Measurements from ENCODE around the gene TM4SF20. TPM values are rescaled to one million over a fixed set of nuclear protein-coding genes. Genes with fewer than 3 reads are reported as not detected.
"Not testable (repeated sequence)": the region's sequence is repeated elsewhere in the genome, so short reads cannot be mapped to it uniquely, and the experiment has no call there.

The TM4SF20 gene
- total and polyA plus RNA-seq, 4 donors: not detected

DNA sequence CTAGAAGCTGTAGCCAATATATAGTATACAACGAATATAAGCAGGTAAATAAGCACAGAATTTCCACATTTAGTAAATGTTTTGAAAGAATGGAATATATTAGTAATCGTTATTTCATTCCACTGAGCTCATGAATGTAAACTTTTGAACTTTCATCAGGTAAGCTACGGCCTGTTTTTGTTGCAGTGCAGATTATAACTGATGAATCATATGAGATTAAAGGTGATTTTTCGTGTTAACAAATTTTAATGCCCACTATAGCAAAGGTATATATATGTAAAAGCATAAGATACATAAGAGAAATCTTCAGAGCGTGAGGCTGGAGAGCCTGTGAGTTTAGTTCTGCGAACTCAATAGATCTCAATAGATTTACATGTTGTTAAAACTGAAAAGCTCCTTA, 7.5 kb upstream of the TM4SF20 start:
- TF ChIP-seq YY1 (IDR thresholded peaks at IDR 0.05) (no peak), JUND (IDR thresholded peaks at IDR 0.05) (no peak), EGR1 (IDR thresholded peaks at IDR 0.05; ENCODE audit: low read depth in 2 of 2) (no peak), RAD21 (IDR thresholded peaks at IDR 0.05) (no peak), GABPA (IDR thresholded peaks at IDR 0.05 in 1 of 2, conservative IDR thresholded peaks at IDR 0.05 in 1 of 2) (no peak), RXRA (IDR thresholded peaks at IDR 0.05) (no peak), SP1 (IDR thresholded peaks at IDR 0.05) (no peak)
- TF ChIP-seq, protein P1, sequence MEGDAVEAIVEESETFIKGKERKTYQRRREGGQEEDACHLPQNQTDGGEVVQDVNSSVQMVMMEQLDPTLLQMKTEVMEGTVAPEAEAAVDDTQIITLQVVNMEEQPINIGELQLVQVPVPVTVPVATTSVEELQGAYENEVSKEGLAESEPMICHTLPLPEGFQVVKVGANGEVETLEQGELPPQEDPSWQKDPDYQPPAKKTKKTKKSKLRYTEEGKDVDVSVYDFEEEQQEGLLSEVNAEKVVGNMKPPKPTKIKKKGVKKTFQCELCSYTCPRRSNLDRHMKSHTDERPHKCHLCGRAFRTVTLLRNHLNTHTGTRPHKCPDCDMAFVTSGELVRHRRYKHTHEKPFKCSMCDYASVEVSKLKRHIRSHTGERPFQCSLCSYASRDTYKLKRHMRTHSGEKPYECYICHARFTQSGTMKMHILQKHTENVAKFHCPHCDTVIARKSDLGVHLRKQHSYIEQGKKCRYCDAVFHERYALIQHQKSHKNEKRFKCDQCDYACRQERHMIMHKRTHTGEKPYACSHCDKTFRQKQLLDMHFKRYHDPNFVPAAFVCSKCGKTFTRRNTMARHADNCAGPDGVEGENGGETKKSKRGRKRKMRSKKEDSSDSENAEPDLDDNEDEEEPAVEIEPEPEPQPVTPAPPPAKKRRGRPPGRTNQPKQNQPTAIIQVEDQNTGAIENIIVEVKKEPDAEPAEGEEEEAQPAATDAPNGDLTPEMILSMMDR (IDR thresholded peaks at IDR 0.05; ENCODE audit: low read depth, low read length, missing input control): no peak
- TF ChIP-seq, protein P2, sequence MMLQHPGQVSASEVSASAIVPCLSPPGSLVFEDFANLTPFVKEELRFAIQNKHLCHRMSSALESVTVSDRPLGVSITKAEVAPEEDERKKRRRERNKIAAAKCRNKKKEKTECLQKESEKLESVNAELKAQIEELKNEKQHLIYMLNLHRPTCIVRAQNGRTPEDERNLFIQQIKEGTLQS (IDR thresholded peaks at IDR 0.05): no peak
- TF ChIP-seq, protein P3, sequence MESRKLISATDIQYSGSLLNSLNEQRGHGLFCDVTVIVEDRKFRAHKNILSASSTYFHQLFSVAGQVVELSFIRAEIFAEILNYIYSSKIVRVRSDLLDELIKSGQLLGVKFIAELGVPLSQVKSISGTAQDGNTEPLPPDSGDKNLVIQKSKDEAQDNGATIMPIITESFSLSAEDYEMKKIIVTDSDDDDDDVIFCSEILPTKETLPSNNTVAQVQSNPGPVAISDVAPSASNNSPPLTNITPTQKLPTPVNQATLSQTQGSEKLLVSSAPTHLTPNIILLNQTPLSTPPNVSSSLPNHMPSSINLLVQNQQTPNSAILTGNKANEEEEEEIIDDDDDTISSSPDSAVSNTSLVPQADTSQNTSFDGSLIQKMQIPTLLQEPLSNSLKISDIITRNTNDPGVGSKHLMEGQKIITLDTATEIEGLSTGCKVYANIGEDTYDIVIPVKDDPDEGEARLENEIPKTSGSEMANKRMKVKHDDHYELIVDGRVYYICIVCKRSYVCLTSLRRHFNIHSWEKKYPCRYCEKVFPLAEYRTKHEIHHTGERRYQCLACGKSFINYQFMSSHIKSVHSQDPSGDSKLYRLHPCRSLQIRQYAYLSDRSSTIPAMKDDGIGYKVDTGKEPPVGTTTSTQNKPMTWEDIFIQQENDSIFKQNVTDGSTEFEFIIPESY (IDR thresholded peaks at IDR 0.05): no peak
- Histone ChIP-seq H3K9ac (ENCODE audit: low read depth in 1 of 2, low read length in 2 of 2) (no peak overlapping the region), H3K27ac (ENCODE audit: low read depth in 1 of 2, low read length in 2 of 2) (no peak overlapping the region), H3K4me1 (ENCODE audit: control insufficient read depth in 4 of 4, insufficient read depth in 4 of 4, low read length in 3 of 4) (no peaks in the 10 kb centered on the region), H3K9me3 (ENCODE audit: control insufficient read depth in 4 of 4, low read length in 3 of 4) (no peaks in the 10 kb centered on the region), H3K4me3 (ENCODE audit: low read depth in 1 of 3, low read length in 3 of 3) (no peak overlapping the region), H3K36me3 (ENCODE audit: control insufficient read depth in 4 of 4, insufficient read depth in 3 of 4, low read depth in 1 of 4, low read length in 3 of 4) (no peaks in the 10 kb centered on the region), H3K27me3 (ENCODE audit: control insufficient read depth in 4 of 4, insufficient read depth in 4 of 4, low read length in 3 of 4) (no peaks in the 10 kb centered on the region)
- no peak for DNase-seq (ENCODE audit: low spot score)
- WGBS: 85% methylated on average over 6 of the region's 6 CpGs

DNA sequence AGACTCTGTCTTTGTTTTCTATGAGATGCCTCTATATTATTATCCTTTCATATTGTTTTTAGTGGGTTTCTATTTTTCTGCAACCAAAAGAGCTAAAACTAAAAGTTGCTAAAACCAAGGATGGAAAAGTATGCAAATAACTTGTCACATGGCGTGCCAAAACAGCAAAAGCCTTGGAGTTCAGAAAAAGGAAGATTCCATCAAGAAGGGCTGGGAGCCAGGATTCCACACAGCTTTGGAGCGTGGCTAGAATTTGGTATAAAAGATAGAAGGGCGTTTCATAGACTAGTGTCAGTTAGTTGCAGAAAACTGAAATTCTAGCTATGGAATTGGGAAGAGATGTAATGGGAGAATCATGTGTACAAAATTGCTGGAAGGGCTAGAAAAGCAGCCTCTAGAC, 4.6 kb upstream of the TM4SF20 start:
- Histone ChIP-seq H3K36me3 (ENCODE audit: control insufficient read depth in 4 of 4, insufficient read depth in 3 of 4, low read depth in 1 of 4, low read length in 3 of 4) (no peaks in the 10 kb centered on the region), H3K27me3 (ENCODE audit: control insufficient read depth in 4 of 4, insufficient read depth in 4 of 4, low read length in 3 of 4) (no peaks in the 10 kb centered on the region), H3K4me1 (ENCODE audit: control insufficient read depth in 4 of 4, insufficient read depth in 4 of 4, low read length in 3 of 4) (no peaks in the 10 kb centered on the region), H3K9ac (ENCODE audit: low read depth in 1 of 2, low read length in 2 of 2) (no peak overlapping the region), H3K27ac (ENCODE audit: low read depth in 1 of 2, low read length in 2 of 2) (no peak overlapping the region), H3K4me3 (ENCODE audit: low read depth in 1 of 3, low read length in 3 of 3) (no peak overlapping the region), H3K9me3 (ENCODE audit: control insufficient read depth in 4 of 4, low read length in 3 of 4) (no peaks in the 10 kb centered on the region)
- TF ChIP-seq, protein P1 (IDR thresholded peaks at IDR 0.05; ENCODE audit: low read depth, low read length, missing input control): no peak
- TF ChIP-seq RAD21 (IDR thresholded peaks at IDR 0.05) (no peak), GABPA (IDR thresholded peaks at IDR 0.05 in 1 of 2, conservative IDR thresholded peaks at IDR 0.05 in 1 of 2) (no peak), NR2F2 (IDR thresholded peaks at IDR 0.05) (no peak), HNF4G (IDR thresholded peaks at IDR 0.05) (no peak), YY1 (IDR thresholded peaks at IDR 0.05) (no peak), EGR1 (IDR thresholded peaks at IDR 0.05; ENCODE audit: low read depth in 2 of 2) (no peak)
- TF ChIP-seq, protein P3 (IDR thresholded peaks at IDR 0.05): no peak
- TF ChIP-seq, protein P4, sequence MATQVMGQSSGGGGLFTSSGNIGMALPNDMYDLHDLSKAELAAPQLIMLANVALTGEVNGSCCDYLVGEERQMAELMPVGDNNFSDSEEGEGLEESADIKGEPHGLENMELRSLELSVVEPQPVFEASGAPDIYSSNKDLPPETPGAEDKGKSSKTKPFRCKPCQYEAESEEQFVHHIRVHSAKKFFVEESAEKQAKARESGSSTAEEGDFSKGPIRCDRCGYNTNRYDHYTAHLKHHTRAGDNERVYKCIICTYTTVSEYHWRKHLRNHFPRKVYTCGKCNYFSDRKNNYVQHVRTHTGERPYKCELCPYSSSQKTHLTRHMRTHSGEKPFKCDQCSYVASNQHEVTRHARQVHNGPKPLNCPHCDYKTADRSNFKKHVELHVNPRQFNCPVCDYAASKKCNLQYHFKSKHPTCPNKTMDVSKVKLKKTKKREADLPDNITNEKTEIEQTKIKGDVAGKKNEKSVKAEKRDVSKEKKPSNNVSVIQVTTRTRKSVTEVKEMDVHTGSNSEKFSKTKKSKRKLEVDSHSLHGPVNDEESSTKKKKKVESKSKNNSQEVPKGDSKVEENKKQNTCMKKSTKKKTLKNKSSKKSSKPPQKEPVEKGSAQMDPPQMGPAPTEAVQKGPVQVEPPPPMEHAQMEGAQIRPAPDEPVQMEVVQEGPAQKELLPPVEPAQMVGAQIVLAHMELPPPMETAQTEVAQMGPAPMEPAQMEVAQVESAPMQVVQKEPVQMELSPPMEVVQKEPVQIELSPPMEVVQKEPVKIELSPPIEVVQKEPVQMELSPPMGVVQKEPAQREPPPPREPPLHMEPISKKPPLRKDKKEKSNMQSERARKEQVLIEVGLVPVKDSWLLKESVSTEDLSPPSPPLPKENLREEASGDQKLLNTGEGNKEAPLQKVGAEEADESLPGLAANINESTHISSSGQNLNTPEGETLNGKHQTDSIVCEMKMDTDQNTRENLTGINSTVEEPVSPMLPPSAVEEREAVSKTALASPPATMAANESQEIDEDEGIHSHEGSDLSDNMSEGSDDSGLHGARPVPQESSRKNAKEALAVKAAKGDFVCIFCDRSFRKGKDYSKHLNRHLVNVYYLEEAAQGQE (IDR thresholded peaks at IDR 0.05): no peak
- WGBS: 78% methylated on average over 3 of the region's 3 CpGs
- DNase-seq (ENCODE audit: low spot score): no peak

DNA sequence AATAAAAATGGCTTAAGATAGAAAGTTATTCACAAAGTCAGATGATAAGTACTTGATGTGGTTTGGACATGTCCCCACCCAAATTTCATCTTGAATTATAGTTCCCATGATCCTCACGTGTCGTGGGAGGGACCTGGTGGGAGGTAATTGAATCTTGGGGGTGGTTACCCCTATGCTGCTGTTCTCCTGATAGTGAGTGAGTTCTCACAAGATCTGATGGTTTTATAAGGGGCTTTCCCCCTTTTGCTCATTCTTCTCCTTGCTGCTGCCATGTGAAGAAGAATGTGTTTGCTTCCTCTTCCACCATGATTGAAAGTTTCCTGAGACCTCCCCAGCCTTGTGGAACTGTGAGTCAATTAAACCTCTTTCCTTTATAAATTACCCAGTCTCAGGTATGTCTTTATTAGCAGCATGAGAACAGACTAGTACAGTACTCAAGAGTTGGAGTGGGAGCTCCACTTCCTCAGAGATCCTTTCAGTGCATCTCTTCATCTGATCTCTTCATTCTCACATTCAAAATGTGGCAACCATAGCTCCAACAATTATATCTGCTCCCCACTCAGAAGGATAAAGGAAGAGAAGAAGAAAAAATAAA, 3.2 kb upstream of the TM4SF20 start:
- WGBS: 81% methylated on average over 2 of the region's 2 CpGs
- not testable (repeated sequence) for H3K4me1 ChIP-seq (ENCODE audit: control insufficient read depth in 4 of 4, insufficient read depth in 4 of 4, low read length in 3 of 4); H3K9ac ChIP-seq (ENCODE audit: low read depth in 1 of 2, low read length in 2 of 2); H3K36me3 ChIP-seq (ENCODE audit: control insufficient read depth in 4 of 4, insufficient read depth in 3 of 4, low read depth in 1 of 4, low read length in 3 of 4); H3K4me3 ChIP-seq (ENCODE audit: low read depth in 1 of 3, low read length in 3 of 3); H3K27me3 ChIP-seq (ENCODE audit: control insufficient read depth in 4 of 4, insufficient read depth in 4 of 4, low read length in 3 of 4); H3K9me3 ChIP-seq (ENCODE audit: control insufficient read depth in 4 of 4, low read length in 3 of 4); DNase-seq (ENCODE audit: low spot score); H3K27ac ChIP-seq (ENCODE audit: low read depth in 1 of 2, low read length in 2 of 2)
